ENCODE data around the gene HHIP. TPM values are rescaled to one million over a fixed set of nuclear protein-coding genes. Genes with fewer than 3 reads are reported as not detected.

HHIP gene
- total and polyA plus RNA-seq, 2 of the 13 experiments (the other 11 are each of a cell fraction or from before 2014, with no cell fraction given), result not detected

DNA sequence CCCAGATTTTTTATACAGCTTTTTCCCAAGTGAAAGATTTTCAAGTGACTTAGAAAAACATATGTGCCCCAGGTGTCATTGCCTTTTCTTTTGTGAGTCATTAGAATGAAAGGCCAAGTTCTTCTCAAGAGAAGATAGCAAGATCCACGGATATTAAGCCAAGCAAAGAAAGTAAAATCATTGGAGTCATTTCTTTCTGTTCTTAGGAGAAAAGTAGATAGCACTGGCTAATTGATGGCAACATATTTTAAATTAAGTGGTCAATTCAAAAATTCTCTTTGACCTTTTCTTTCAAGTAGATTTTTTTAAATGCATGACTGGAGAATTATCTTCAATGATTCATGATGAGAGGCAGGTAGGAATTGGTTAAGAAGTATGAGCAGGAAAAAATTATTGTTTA, 94.4 kb downstream of the HHIP start:
- POLR2A ChIA-PET, result no interaction called here
- intact Hi-C loops (cut with micrococcal nuclease; ENCODE audit: unreplicated experiment), result no loop called here
- DNase-seq (ENCODE audit: low spot score), result no peak
- TF ChIP-seq ZNF343 (CRISPR knock-in tag; IDR thresholded peaks at IDR 0.05), result no peak
- TF ChIP-seq MEIS2 (CRISPR knock-in tag; IDR thresholded peaks at IDR 0.05), result no peak
- TF ChIP-seq ZFP36 (IDR thresholded peaks at IDR 0.05; ENCODE audit: borderline replicate concordance, low read depth, low read length, partially characterized antibody), result no peak
- TF ChIP-seq, protein P1, sequence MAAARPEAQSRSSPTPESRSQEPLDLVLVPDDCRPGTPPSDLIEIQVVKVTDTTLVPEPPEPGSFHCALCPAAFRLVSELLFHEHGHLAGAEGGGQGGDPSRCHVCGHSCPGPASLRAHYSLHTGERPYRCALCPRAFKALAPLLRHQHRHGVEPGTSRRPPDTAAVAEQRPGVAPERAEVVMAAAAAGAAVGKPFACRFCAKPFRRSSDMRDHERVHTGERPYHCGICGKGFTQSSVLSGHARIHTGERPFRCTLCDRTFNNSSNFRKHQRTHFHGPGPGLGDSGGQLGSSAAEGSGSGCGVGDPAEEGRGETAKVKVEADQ (CRISPR knock-in tag; IDR thresholded peaks at IDR 0.05; ENCODE audit: borderline replicate concordance), result no peak
- no peak for TF ChIP-seq ZBTB20 (CRISPR knock-in tag; IDR thresholded peaks at IDR 0.05; ENCODE audit: borderline replicate concordance, low read depth)
- H3K4me2 ChIP-seq (ENCODE audit: low read depth, low read length), result no peak overlapping the region
- H3K4me3 ChIP-seq (replicated peaks in 1 of 3; ENCODE audit: insufficient read depth in 1 of 3, low read depth in 2 of 3, low read length in 3 of 3), result no peak overlapping the region
- no peak overlapping the region for H3K27ac ChIP-seq (ENCODE audit: extremely low read length, insufficient read depth, low read length)
- H2AFZ ChIP-seq (ENCODE audit: low read length), result no peak overlapping the region
- H3K27me3 ChIP-seq (ENCODE audit: control insufficient read depth in 1 of 2, insufficient read depth in 2 of 2, low read length in 2 of 2), result no peaks in the 10 kb centered on the region
- in situ Hi-C loops (cut with HindIII; ENCODE audit: extremely low pct_ligation_motif_present, low pct_unique_long_range_greater_than_20kb), result no loop called here
- no peaks in the 10 kb centered on the region for H3K4me1 ChIP-seq (ENCODE audit: insufficient read depth, low read length)
- H3K9me3 ChIP-seq (ENCODE audit: low read length), result no peaks in the 10 kb centered on the region
- no peak for ATAC-seq
- CTCF ChIA-PET (ENCODE audit: low intra/inter-chr PET ratio, low total read pairs), result no interaction called here
- 3% methylated on average over 1 of the region's 1 CpG for WGBS (ENCODE audit: low lambda C conversion rate)
- BruUV-seq (replicated peaks), result no TSS peak
- no peak for FAIRE-seq
- H4K20me1 ChIP-seq (ENCODE audit: insufficient read depth, low read length), result no peaks in the 10 kb centered on the region
- no peaks in the 10 kb centered on the region for H3K36me3 ChIP-seq (replicated peaks in 1 of 2; ENCODE audit: control insufficient read depth in 1 of 2, insufficient read depth in 2 of 2, low read length in 2 of 2)
- no peak overlapping the region for H3K9ac ChIP-seq (ENCODE audit: insufficient read depth, low read depth, low read length)
- H3K79me2 ChIP-seq (ENCODE audit: insufficient read depth, low read length), result no peaks in the 10 kb centered on the region

DNA sequence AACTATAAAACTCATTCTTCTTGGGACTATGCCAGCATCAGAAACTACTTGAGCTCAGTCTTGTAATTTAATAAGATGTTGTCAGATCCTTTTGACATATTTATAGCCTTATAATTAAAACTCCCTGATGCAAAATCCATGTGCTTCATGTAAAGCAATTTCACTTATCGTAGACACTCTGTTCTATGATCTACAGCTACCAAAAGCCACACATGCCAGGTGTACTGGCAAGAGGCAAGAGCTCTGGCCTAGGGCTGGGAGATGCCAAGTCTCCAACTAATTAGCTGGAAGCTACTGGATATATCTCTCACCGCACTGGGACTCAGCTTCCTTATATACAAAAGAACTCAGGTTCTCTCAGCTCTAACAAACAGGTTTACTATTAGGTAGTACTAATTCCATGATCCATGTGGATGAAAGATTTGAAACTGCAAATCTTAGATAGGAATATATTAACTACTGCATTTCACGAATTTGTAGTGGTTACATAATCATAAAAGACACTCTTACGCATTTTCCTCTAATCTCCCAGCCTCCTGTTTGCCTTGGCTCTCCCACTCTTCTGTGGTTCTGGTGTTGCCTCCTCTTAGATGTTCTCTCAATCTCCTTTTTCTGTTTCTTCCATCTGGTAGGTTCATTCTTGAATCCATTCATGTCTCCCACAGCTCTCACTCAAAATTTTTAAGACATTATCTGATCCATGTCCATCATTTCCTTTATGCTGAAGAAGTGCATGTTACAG, 103.0 kb downstream of the HHIP start:
- no TSS peak for BruUV-seq (replicated peaks)
- in situ Hi-C loops (cut with HindIII; ENCODE audit: extremely low pct_ligation_motif_present, low pct_unique_long_range_greater_than_20kb) (no loop called here), intact Hi-C loops (cut with micrococcal nuclease; ENCODE audit: unreplicated experiment) (no loop called here)
- Histone ChIP-seq H3K79me2 (ENCODE audit: insufficient read depth, low read length) (no peaks in the 10 kb centered on the region), H3K27me3 (ENCODE audit: control insufficient read depth in 1 of 2, insufficient read depth in 2 of 2, low read length in 2 of 2) (no peaks in the 10 kb centered on the region), H3K9me3 (ENCODE audit: low read length) (no peaks in the 10 kb centered on the region), H3K4me3 (replicated peaks in 1 of 3; ENCODE audit: insufficient read depth in 1 of 3, low read depth in 2 of 3, low read length in 3 of 3) (no peak overlapping the region), H4K20me1 (ENCODE audit: insufficient read depth, low read length) (no peaks in the 10 kb centered on the region), H3K4me2 (ENCODE audit: low read depth, low read length) (no peak overlapping the region), H3K27ac (ENCODE audit: extremely low read length, insufficient read depth, low read length) (no peak overlapping the region), H3K4me1 (ENCODE audit: insufficient read depth, low read length) (no peaks in the 10 kb centered on the region), H3K9ac (ENCODE audit: insufficient read depth, low read depth, low read length) (no peak overlapping the region), H3K36me3 (replicated peaks in 1 of 2; ENCODE audit: control insufficient read depth in 1 of 2, insufficient read depth in 2 of 2, low read length in 2 of 2) (no peaks in the 10 kb centered on the region), H2AFZ (ENCODE audit: low read length) (no peak overlapping the region)
- POLR2A ChIA-PET, result no interaction called here
- no peak for TF ChIP-seq KMT2A (CRISPR knock-in tag; IDR thresholded peaks at IDR 0.05)
- no peak for TF ChIP-seq NR2F6 (IDR thresholded peaks at IDR 0.05)
- no peak for TF ChIP-seq NR2F6 (CRISPR knock-in tag; IDR thresholded peaks at IDR 0.05)
- TF ChIP-seq, protein P2, sequence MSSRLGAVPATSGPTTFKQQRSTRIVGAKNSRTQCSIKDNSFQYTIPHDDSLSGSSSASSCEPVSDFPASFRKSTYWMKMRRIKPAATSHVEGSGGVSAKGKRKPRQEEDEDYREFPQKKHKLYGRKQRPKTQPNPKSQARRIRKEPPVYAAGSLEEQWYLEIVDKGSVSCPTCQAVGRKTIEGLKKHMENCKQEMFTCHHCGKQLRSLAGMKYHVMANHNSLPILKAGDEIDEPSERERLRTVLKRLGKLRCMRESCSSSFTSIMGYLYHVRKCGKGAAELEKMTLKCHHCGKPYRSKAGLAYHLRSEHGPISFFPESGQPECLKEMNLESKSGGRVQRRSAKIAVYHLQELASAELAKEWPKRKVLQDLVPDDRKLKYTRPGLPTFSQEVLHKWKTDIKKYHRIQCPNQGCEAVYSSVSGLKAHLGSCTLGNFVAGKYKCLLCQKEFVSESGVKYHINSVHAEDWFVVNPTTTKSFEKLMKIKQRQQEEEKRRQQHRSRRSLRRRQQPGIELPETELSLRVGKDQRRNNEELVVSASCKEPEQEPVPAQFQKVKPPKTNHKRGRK (CRISPR knock-in tag; IDR thresholded peaks at IDR 0.05), result no peak
- TF ChIP-seq TP53 (CRISPR knock-in tag; conservative IDR thresholded peaks at IDR 0.05), result no peak
- no peak for TF ChIP-seq HDAC1 (CRISPR knock-in tag; IDR thresholded peaks at IDR 0.05)
- TF ChIP-seq ZNF562 (CRISPR knock-in tag; IDR thresholded peaks at IDR 0.05; ENCODE audit: borderline replicate concordance), result no peak
- TF ChIP-seq ZNF792 (CRISPR knock-in tag; IDR thresholded peaks at IDR 0.05), result no peak
- no peak for TF ChIP-seq MTF1 (CRISPR knock-in tag; IDR thresholded peaks at IDR 0.05)
- TF ChIP-seq, protein P3, sequence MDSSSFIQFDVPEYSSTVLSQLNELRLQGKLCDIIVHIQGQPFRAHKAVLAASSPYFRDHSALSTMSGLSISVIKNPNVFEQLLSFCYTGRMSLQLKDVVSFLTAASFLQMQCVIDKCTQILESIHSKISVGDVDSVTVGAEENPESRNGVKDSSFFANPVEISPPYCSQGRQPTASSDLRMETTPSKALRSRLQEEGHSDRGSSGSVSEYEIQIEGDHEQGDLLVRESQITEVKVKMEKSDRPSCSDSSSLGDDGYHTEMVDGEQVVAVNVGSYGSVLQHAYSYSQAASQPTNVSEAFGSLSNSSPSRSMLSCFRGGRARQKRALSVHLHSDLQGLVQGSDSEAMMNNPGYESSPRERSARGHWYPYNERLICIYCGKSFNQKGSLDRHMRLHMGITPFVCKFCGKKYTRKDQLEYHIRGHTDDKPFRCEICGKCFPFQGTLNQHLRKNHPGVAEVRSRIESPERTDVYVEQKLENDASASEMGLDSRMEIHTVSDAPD (CRISPR knock-in tag; IDR thresholded peaks at IDR 0.05), result no peak
- TF ChIP-seq NFKBIZ (CRISPR knock-in tag; IDR thresholded peaks at IDR 0.05), result no peak
- no peak for TF ChIP-seq ZNF552 (CRISPR knock-in tag; IDR thresholded peaks at IDR 0.05; ENCODE audit: borderline replicate concordance)
- FAIRE-seq (no peak), ATAC-seq (no peak), DNase-seq (ENCODE audit: low spot score) (no peak)
- 17% methylated on average over 3 of the region's 4 CpGs for WGBS (ENCODE audit: low lambda C conversion rate)
- CTCF ChIA-PET (ENCODE audit: low intra/inter-chr PET ratio, low total read pairs), result no interaction called here

Measured in HepG2 (cell line).